BE2C (cell line): Measurements from ENCODE around the gene SLC26A1. TPM values are rescaled to one million over a fixed set of nuclear protein-coding genes. Genes with fewer than 3 reads are reported as not detected.

Source experiments
- DNase-seq: peaks from one replicate; pipeline ENCODE4 v3.0.0-alpha.2; 2020
- H3K27me3 ChIP-seq: fragments of 250-450 bp; sonication (Bioruptor Pico); 2 replicates; pipeline ENCODE4 v1.5.1; 2020; ENCODE audit warnings: mild to moderate bottlenecking
- H3K36me3 ChIP-seq: fragments of 250-450 bp; sonication (Bioruptor Pico); 2 replicates; pipeline ENCODE4 v1.5.1; 2020; ENCODE audit warnings: mild to moderate bottlenecking
- H3K4me1 ChIP-seq: fragments of 250-450 bp; sonication (Bioruptor Pico); 2 replicates; pipeline ENCODE4 v1.5.1; 2020
- H3K4me3 ChIP-seq: 2 replicates; pipeline ENCODE4 v1.5.1; 2011; ENCODE audit warnings: low read depth, low read length
- H3K9me3 ChIP-seq: fragments of 250-450 bp; sonication (Bioruptor Pico); 2 replicates; pipeline ENCODE4 v1.5.1; 2020
- CTCF ChIP-seq: IDR thresholded peaks from 2 replicates; pipeline ENCODE4 v1.5.1; 2012; ENCODE audit warnings: mild to moderate bottlenecking, low read depth, low read length
- polyA plus RNA-seq: library from polyadenylated mRNA; unstranded; fragments of >200 nt; gene quantifications from one replicate; pipeline ENCODE4 v1.2.1, GENCODE V29; 2012; ENCODE audit warnings: low read depth, missing spikeins; ENCODE audit not compliant: insufficient read length, insufficient read depth

SLC26A1 gene
- 1.6 TPM for polyA plus RNA-seq

GRCh38 chr4:993111-994029, at the start of gene SLC26A1:
Gene SLC26A1 (minus strand): TSS chr4:993404. CDS start chr4:991703, 1,701 bp downstream.
- Histone ChIP-seq H3K4me1 (no peaks in the 10 kb centered on the region), H3K9me3 (no peaks in the 10 kb centered on the region), H3K27me3 (peaks cover 28% of the 10 kb centered on the region), H3K4me3 (no peak within 1 kb of the TSS), H3K36me3 (no peaks in the 10 kb centered on the region)
- TF ChIP-seq CTCF, result no peak
- DNase-seq, result no peak

GRCh38 chr4:1042352-1043055, 49.3 kb upstream of the SLC26A1 start:
- H3K9me3 ChIP-seq, result no peaks in the 10 kb centered on the region
- no peak overlapping the region for H3K4me3 ChIP-seq
- no peaks in the 10 kb centered on the region for H3K36me3 ChIP-seq
- TF ChIP-seq CTCF, result no peak
- H3K27me3 ChIP-seq, result peaks cover 18% of the 10 kb centered on the region
- no peaks in the 10 kb centered on the region for H3K4me1 ChIP-seq
- no peak for DNase-seq

- H3K9me3 ChIP-seq, result no peaks in the 10 kb centered on the region
- TF ChIP-seq CTCF, result no peak
- H3K4me1 ChIP-seq, result no peaks in the 10 kb centered on the region
- H3K27me3 ChIP-seq, result peaks cover 18% of the 10 kb centered on the region
- no peak for DNase-seq
- H3K4me3 ChIP-seq, result no peak overlapping the region
- H3K36me3 ChIP-seq, result no peaks in the 10 kb centered on the region
Measured at GRCh38 chr4:1041936-1042330, 48.7 kb upstream of the SLC26A1 start.

- no peak for DNase-seq
- Histone ChIP-seq H3K9me3 (no peaks in the 10 kb centered on the region), H3K4me1 (no peaks in the 10 kb centered on the region), H3K36me3 (no peaks in the 10 kb centered on the region), H3K4me3 (no peak overlapping the region), H3K27me3 (peaks cover 18% of the 10 kb centered on the region)
- TF ChIP-seq CTCF, result no peak
Measured at GRCh38 chr4:1041147-1041935, 48.1 kb upstream of the SLC26A1 start.

GRCh38 chr4:1040344-1041146, 47.3 kb upstream of the SLC26A1 start:
- TF ChIP-seq CTCF, result no peak
- H3K9me3 ChIP-seq, result no peaks in the 10 kb centered on the region
- H3K36me3 ChIP-seq, result no peaks in the 10 kb centered on the region
- no peak overlapping the region for H3K4me3 ChIP-seq
- no peaks in the 10 kb centered on the region for H3K4me1 ChIP-seq
- no peak for DNase-seq
- peaks cover 18% of the 10 kb centered on the region for H3K27me3 ChIP-seq
